BJ (cell line): ENCODE results near the gene ENTR1. TPM values are rescaled to one million over a fixed set of nuclear protein-coding genes. Genes with fewer than 3 reads are reported as not detected.

Source experiments
- CTCF ChIA-PET: fragments of 350-600 bp; formaldehyde crosslinking; extraction: SDS; loops from one replicate; lab custom pipeline; 2021; ENCODE audit warnings: antibody characterized with exemption, inconsistent platforms; lab: Yijun Ruan, JAX
- POLR2A ChIA-PET: fragments of 300-600 bp; sonication (Branson Sonifier 250); formaldehyde crosslinking; extraction: SDS; loops from one replicate; lab custom pipeline; 2021; ENCODE audit warnings: antibody characterized with exemption; lab: Charles Lee
- DNase-seq: peaks from one replicate; pipeline ENCODE4 v3.0.0-alpha.2; 2011; ENCODE audit warnings: low read depth
- H3K27me3 ChIP-seq: 2 replicates; pipeline ENCODE4 v1.6.0; 2011; ENCODE audit warnings: low read length; ENCODE audit not compliant: control insufficient read depth, insufficient read depth
- H3K36me3 ChIP-seq: 2 replicates; pipeline ENCODE4 v1.5.1; 2011; ENCODE audit warnings: low read length; ENCODE audit not compliant: control insufficient read depth, insufficient read depth
- H3K4me3 ChIP-seq: 2 replicates; pipeline ENCODE4 v1.5.1; 2011; ENCODE audit warnings: low read depth, mild to moderate bottlenecking, control low read depth, low read length
- polyA plus RNA-seq: library from polyadenylated mRNA; depleted of rRNA; stranded (reverse); fragments of >200 nt; gene quantifications from 2 replicates; pipeline ENCODE4 v1.2.3, GENCODE V29; 2011
- TF ChIP-seq, protein P1 (sequence below): IDR thresholded peaks from 2 replicates; pipeline ENCODE4 v1.5.1; 2011; ENCODE audit warnings: low read depth, mild to moderate bottlenecking, control low read depth, inconsistent platforms, low read length, moderate library complexity; ENCODE audit not compliant: insufficient read depth

The ENTR1 gene
- polyA plus RNA-seq, 1 experiment = 28.0 TPM

DNA sequence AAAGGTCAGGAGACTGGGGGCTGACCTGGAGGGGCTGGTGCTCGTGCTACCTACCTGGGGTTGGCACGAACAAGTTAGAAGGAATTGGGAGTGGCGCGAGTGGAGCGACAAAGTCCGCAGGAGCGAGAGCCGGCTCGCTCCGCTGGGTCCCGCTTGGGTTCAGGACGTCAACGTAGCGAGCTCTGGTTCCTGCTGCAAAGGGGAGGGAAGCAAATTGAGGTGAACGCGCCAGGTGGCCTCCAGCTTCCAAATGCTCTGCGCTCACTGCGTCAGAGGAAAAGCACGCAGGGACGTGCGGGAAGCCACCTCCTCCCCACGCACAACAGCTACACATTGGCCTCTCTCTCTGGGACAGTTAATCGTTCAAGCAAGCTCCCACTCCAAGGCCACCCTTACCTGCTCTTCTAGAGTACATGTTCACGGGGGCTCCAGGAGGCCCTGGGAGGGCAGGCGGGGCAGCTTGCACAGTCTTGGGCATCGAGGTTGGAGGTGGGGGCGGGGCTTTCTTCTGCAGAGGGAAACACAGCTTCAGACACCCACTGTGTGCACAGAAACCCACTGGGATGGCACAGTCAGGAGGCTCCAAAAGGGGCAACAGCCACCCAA, 36.9 kb upstream of the ENTR1 start:
- TF ChIP-seq, protein P1, sequence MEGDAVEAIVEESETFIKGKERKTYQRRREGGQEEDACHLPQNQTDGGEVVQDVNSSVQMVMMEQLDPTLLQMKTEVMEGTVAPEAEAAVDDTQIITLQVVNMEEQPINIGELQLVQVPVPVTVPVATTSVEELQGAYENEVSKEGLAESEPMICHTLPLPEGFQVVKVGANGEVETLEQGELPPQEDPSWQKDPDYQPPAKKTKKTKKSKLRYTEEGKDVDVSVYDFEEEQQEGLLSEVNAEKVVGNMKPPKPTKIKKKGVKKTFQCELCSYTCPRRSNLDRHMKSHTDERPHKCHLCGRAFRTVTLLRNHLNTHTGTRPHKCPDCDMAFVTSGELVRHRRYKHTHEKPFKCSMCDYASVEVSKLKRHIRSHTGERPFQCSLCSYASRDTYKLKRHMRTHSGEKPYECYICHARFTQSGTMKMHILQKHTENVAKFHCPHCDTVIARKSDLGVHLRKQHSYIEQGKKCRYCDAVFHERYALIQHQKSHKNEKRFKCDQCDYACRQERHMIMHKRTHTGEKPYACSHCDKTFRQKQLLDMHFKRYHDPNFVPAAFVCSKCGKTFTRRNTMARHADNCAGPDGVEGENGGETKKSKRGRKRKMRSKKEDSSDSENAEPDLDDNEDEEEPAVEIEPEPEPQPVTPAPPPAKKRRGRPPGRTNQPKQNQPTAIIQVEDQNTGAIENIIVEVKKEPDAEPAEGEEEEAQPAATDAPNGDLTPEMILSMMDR = no peak
- H3K36me3 ChIP-seq = peaks cover 58% of the 10 kb centered on the region
- H3K27me3 ChIP-seq = no peaks in the 10 kb centered on the region
- POLR2A ChIA-PET = no interaction called here
- no peak overlapping the region for H3K4me3 ChIP-seq
- no peak for DNase-seq
- CTCF ChIA-PET = interaction anchor here (1.2 kb wide), 1 partner anchor 39 kb away, joined by 3 read pairs; no protein-coding TSS in a partner anchor

DNA sequence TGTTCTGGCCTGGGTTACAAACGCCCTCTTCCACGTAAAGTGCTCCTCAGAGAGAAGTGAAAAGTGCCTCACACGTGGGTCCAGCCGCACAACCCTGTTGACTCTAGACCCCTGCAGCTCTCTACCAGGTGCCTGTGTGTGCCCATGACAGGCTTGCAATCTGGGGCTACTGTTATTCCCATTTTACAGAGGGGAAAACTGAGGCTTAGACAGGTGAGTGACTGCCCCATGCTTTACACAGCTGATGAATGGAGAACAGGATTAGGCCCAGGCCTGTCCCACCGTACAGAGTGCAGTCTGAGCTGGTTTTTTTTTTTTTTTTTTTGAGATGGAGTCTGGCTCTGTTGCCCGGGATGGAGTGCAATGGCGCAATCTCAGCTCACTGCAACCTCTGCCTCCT, 35.4 kb upstream of the ENTR1 start:
- Histone ChIP-seq H3K27me3 (no peaks in the 10 kb centered on the region), H3K4me3 (no peak overlapping the region), H3K36me3 (peaks cover 66% of the 10 kb centered on the region)
- POLR2A ChIA-PET = interaction anchor here (0.7 kb wide), 1 partner anchor 12 kb away, joined by 3 read pairs; no protein-coding TSS in a partner anchor
- TF ChIP-seq, protein P1 = no peak
- CTCF ChIA-PET = interaction anchor here (1.1 kb wide), 1 partner anchor 12 kb away, joined by 3 read pairs; no protein-coding TSS in a partner anchor
- DNase-seq = no peak

DNA sequence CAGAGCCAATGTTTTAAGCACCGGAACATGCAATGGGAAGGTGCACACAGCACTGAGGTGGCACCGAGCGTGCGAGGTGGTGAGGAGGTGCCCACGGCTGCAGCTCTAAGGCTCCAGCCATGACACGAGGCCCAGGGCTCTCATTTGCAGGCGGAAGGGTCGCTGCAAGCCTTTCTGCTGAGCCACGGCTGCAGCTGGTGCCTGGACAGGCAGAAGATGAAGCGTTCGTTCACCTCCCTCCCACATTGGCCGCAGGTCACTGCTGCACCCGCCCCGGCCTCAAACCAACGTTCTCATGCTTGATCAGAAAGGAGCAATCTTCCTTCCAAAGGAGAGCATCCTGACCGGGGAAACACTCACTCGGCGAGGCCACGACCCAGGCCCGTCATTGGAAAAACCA, 33.7 kb upstream of the ENTR1 start:
- ChIA-PET POLR2A (no interaction called here), CTCF (interaction anchor here (0.8 to 1.3 kb wide), 2 partner anchors 40 to 131 kb away, joined by 3 read pairs; no protein-coding TSS in a partner anchor)
- Histone ChIP-seq H3K36me3 (peaks cover 58% of the 10 kb centered on the region), H3K27me3 (no peaks in the 10 kb centered on the region), H3K4me3 (no peak overlapping the region)
- DNase-seq = no peak
- TF ChIP-seq, protein P1 = no peak

DNA sequence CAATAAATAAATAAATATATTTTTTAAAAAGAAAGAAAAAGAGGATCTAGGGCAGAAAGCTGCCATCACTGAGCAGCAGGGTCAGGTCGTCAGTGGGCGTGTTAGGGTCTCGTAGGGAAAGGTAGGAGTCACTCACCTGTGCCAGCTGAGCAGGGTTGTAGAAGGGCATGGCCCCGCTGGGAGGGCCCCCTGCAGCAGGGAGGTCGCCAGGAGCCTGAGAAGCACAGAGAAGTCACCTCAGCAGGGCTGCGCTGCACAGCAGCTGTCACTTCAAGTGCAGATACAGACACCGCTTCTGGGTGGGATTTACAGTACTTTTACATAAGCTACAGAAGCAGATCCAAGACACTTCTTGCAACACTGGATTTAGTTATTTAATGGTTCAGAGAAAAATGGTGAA, 33.3 kb upstream of the ENTR1 start:
- peaks cover 56% of the 10 kb centered on the region for H3K36me3 ChIP-seq
- H3K4me3 ChIP-seq = no peak overlapping the region
- H3K27me3 ChIP-seq = no peaks in the 10 kb centered on the region
- TF ChIP-seq, protein P1 = no peak
- no peak for DNase-seq
- POLR2A ChIA-PET = no interaction called here
- CTCF ChIA-PET = interaction anchor here (1.3 kb wide), 1 partner anchor 40 kb away, joined by 3 read pairs; no protein-coding TSS in a partner anchor

DNA sequence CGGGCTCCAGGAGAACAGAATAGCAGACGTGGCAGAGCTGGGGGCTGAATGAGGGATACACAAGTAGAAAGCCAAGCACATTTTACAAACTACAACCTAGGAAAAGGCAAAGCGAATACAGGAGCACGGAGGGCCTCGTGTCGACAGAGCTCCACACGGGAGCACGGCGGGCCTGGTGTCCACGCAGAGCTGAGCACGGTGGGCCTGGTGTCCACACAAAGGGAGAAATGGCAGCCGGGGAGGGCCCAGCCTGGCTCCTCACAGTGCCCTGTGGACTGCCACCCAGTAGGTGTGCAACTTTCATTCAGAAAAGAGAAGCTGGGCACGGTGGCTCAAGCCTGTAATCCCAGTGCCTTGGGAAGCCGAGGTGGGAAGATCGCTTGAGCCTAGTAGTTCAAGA, 32.7 kb upstream of the ENTR1 start:
- no peak for DNase-seq
- TF ChIP-seq, protein P1 = no peak
- ChIA-PET CTCF (interaction anchor here (0.9 to 1.3 kb wide), 3 partner anchors 27 to 41 kb away, joined by 3 to 5 read pairs (median 3); no protein-coding TSS in a partner anchor), POLR2A (no interaction called here)
- no peaks in the 10 kb centered on the region for H3K27me3 ChIP-seq
- H3K36me3 ChIP-seq = peaks cover 54% of the 10 kb centered on the region
- no peak overlapping the region for H3K4me3 ChIP-seq
